ENCODE data around the gene RND2. TPM values are rescaled to one million over a fixed set of nuclear protein-coding genes. Genes with fewer than 3 reads are reported as not detected.

The RND2 gene
- total and polyA plus RNA-seq, 2 of the 13 experiments (the other 11 are each of a cell fraction or from before 2014, with no cell fraction given): 0.05 to 0.11 TPM

DNA sequence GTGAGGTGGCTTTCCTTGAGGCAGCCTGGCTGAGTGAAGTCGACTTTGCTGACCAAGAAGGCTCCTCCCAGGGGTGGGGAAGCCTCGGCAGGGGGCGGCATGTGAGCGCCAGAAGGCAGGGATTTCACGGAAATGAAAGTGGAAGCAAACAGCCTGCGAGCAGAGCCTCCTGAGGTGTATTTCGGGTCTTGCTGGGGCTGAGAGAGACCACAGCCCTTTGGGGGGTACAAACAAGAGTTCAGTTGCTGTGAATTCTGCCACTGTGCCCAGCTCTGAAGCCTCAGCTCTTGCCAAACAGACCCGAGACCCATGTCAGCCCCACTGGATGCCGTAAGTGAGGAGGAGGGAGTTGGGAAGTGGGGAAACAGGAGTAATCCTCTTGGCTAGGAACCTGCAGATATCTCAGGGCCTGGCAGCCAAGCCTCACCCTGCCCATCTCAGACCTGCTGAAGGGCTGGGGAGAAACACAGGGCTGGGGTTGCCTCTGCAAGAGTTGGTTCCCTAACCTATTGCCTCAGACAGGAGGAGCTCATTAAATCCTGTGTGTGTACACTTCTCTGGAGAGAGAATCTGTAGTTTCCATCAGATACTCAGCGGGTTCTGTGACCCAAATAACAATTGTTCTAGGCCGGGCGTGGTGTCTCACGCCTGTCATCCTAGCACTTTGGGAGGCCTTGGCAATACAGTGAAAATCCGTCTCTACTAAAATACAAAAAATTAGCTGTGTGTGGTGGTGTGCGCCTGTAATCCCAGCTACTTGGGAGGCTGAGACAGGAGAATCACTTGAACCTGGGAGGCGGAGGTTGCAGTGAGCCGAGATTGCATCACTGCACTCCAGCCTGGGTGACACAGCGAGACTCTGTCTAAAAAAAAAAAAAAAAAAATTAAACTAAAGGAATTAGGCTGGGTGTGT, 18.1 kb upstream of the RND2 start, which contains the start of gene IFI35 (continued):
- TF ChIP-seq TRIM22 (IDR thresholded peaks at IDR 0.05) (no peak), ZNF75D (CRISPR knock-in tag; IDR thresholded peaks at IDR 0.05; ENCODE audit: borderline replicate concordance) (no peak), HDAC6 (IDR thresholded peaks at IDR 0.05; ENCODE audit: low read depth, low read length) (no peak), MBD4 (IDR thresholded peaks at IDR 0.05; ENCODE audit: borderline replicate concordance, low read length) (no peak), ZBTB42 (CRISPR knock-in tag; IDR thresholded peaks at IDR 0.05) (no peak), GPBP1L1 (CRISPR knock-in tag; IDR thresholded peaks at IDR 0.05) (no peak), ZBTB7B (CRISPR knock-in tag; IDR thresholded peaks at IDR 0.05) (peak; percentile 59), PCBP1 (IDR thresholded peaks at IDR 0.05; ENCODE audit: borderline replicate concordance, low read depth, low read length) (0 out of 2 replicates have a peak, but pooled peaks have one; percentile 43), MYC (CRISPR knock-in tag; IDR thresholded peaks at IDR 0.05; ENCODE audit: borderline replicate concordance) (peak; percentile 69; the same call in 1 of the 2 replicates), ZNF256 (CRISPR knock-in tag; conservative IDR thresholded peaks at IDR 0.05) (peak; percentile 82; the same call in 1 of the 2 replicates), SMAD3 (CRISPR knock-in tag; IDR thresholded peaks at IDR 0.05) (peak; percentile 87; the same call in 1 of the 2 replicates), FOSL1 (CRISPR knock-in tag; IDR thresholded peaks at IDR 0.05; ENCODE audit: borderline replicate concordance) (no peak), ZNF34 (CRISPR knock-in tag; IDR thresholded peaks at IDR 0.05; ENCODE audit: borderline replicate concordance) (no peak), ZNF264 (CRISPR knock-in tag; IDR thresholded peaks at IDR 0.05) (no peak), ZNF383 (CRISPR knock-in tag; IDR thresholded peaks at IDR 0.05; ENCODE audit: borderline replicate concordance) (no peak), ZNF546 (CRISPR knock-in tag; conservative IDR thresholded peaks at IDR 0.05) (no peak), ATF7-NPFF (CRISPR knock-in tag; IDR thresholded peaks at IDR 0.05; ENCODE audit: low read depth) (no peak), SOX6 (IDR thresholded peaks at IDR 0.05) (no peak), SOX6 (CRISPR knock-in tag; IDR thresholded peaks at IDR 0.05) (peak; percentile 45; the same call in 1 of the 2 replicates), SRF (IDR thresholded peaks at IDR 0.05; ENCODE audit: low read depth, low read length) (no peak)
- TF ChIP-seq, protein P1, sequence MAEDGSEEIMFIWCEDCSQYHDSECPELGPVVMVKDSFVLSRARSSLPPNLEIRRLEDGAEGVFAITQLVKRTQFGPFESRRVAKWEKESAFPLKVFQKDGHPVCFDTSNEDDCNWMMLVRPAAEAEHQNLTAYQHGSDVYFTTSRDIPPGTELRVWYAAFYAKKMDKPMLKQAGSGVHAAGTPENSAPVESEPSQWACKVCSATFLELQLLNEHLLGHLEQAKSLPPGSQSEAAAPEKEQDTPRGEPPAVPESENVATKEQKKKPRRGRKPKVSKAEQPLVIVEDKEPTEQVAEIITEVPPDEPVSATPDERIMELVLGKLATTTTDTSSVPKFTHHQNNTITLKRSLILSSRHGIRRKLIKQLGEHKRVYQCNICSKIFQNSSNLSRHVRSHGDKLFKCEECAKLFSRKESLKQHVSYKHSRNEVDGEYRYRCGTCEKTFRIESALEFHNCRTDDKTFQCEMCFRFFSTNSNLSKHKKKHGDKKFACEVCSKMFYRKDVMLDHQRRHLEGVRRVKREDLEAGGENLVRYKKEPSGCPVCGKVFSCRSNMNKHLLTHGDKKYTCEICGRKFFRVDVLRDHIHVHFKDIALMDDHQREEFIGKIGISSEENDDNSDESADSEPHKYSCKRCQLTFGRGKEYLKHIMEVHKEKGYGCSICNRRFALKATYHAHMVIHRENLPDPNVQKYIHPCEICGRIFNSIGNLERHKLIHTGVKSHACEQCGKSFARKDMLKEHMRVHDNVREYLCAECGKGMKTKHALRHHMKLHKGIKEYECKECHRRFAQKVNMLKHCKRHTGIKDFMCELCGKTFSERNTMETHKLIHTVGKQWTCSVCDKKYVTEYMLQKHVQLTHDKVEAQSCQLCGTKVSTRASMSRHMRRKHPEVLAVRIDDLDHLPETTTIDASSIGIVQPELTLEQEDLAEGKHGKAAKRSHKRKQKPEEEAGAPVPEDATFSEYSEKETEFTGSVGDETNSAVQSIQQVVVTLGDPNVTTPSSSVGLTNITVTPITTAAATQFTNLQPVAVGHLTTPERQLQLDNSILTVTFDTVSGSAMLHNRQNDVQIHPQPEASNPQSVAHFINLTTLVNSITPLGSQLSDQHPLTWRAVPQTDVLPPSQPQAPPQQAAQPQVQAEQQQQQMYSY (CRISPR knock-in tag; IDR thresholded peaks at IDR 0.05): 0 out of 2 replicates have a peak, but pooled peaks have one; percentile 28
- TF ChIP-seq, protein P2, sequence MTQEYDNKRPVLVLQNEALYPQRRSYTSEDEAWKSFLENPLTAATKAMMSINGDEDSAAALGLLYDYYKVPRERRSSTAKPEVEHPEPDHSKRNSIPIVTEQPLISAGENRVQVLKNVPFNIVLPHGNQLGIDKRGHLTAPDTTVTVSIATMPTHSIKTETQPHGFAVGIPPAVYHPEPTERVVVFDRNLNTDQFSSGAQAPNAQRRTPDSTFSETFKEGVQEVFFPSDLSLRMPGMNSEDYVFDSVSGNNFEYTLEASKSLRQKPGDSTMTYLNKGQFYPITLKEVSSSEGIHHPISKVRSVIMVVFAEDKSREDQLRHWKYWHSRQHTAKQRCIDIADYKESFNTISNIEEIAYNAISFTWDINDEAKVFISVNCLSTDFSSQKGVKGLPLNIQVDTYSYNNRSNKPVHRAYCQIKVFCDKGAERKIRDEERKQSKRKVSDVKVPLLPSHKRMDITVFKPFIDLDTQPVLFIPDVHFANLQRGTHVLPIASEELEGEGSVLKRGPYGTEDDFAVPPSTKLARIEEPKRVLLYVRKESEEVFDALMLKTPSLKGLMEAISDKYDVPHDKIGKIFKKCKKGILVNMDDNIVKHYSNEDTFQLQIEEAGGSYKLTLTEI (CRISPR knock-in tag; conservative IDR thresholded peaks at IDR 0.05): no peak

Data from HepG2 (cell line).